ENCODE results near the gene P2RX7. TPM values are rescaled to one million over a fixed set of nuclear protein-coding genes. Genes with fewer than 3 reads are reported as not detected.

Gene P2RX7
- total and polyA plus RNA-seq, 5 donors from 2014 or later, result 3.4 to 23.5 (median 6.2) TPM

- Histone ChIP-seq H3K4me3 (ENCODE audit: low read depth, low read length) (no peak overlapping the region), H3K27me3 (ENCODE audit: control insufficient read depth, insufficient read depth, low read length) (no peaks in the 10 kb centered on the region), H3K9me3 (ENCODE audit: control insufficient read depth in 2 of 2, low read length in 2 of 2) (no peaks in the 10 kb centered on the region), H3K4me1 (ENCODE audit: control insufficient read depth, insufficient read depth, low read length, poor library complexity, severe bottlenecking) (no peaks in the 10 kb centered on the region), H3K27ac (ENCODE audit: insufficient read depth, low read length, poor library complexity, severe bottlenecking) (no peak overlapping the region), H3K36me3 (ENCODE audit: control insufficient read depth, insufficient read depth, low read length) (no peaks in the 10 kb centered on the region)
- no peak for ATAC-seq (ENCODE audit: low read depth in 2 of 2)
- no peak for DNase-seq
- Mint-ChIP-seq H3K27ac (no peak overlapping the region), H3K9me3 (no peaks in the 10 kb centered on the region), H3K36me3 (peaks cover 12% of the 10 kb centered on the region), H3K27me3 (no peaks in the 10 kb centered on the region), H3K4me1 (no peaks in the 10 kb centered on the region), H3K4me3 (no peak overlapping the region)
These were observed 48.5 kb downstream of the P2RX7 start for GRCh38 chr12:121181181-121181580.

GRCh38 chr12:121182222-121182893, 49.7 kb downstream of the P2RX7 start:
- H3K36me3 Mint-ChIP-seq, result peaks cover 5% of the 10 kb centered on the region
- no peaks in the 10 kb centered on the region for H3K4me1 ChIP-seq (ENCODE audit: control insufficient read depth, insufficient read depth, low read length, poor library complexity, severe bottlenecking)
- no peak overlapping the region for H3K4me3 Mint-ChIP-seq
- H3K36me3 ChIP-seq (ENCODE audit: control insufficient read depth, insufficient read depth, low read length), result no peaks in the 10 kb centered on the region
- DNase-seq (no peak), ATAC-seq (ENCODE audit: low read depth in 2 of 2) (no peak)
- no peaks in the 10 kb centered on the region for H3K4me1 Mint-ChIP-seq
- no peak overlapping the region for H3K27ac Mint-ChIP-seq
- no peak overlapping the region for H3K27ac ChIP-seq (ENCODE audit: insufficient read depth, low read length, poor library complexity, severe bottlenecking)
- no peaks in the 10 kb centered on the region for H3K27me3 ChIP-seq (ENCODE audit: control insufficient read depth, insufficient read depth, low read length)
- no peaks in the 10 kb centered on the region for H3K27me3 Mint-ChIP-seq
- no peak overlapping the region for H3K4me3 ChIP-seq (ENCODE audit: low read depth, low read length)
- H3K9me3 Mint-ChIP-seq, result no peaks in the 10 kb centered on the region
- no peaks in the 10 kb centered on the region for H3K9me3 ChIP-seq (ENCODE audit: control insufficient read depth in 2 of 2, low read length in 2 of 2)

GRCh38 chr12:121184425-121184824, 51.7 kb downstream of the P2RX7 start:
- Histone ChIP-seq H3K4me1 (ENCODE audit: control insufficient read depth, insufficient read depth, low read length, poor library complexity, severe bottlenecking) (no peaks in the 10 kb centered on the region), H3K4me3 (ENCODE audit: low read depth, low read length) (no peak overlapping the region), H3K27me3 (ENCODE audit: control insufficient read depth, insufficient read depth, low read length) (no peaks in the 10 kb centered on the region), H3K9me3 (ENCODE audit: control insufficient read depth in 2 of 2, low read length in 2 of 2) (no peaks in the 10 kb centered on the region), H3K36me3 (ENCODE audit: control insufficient read depth, insufficient read depth, low read length) (no peaks in the 10 kb centered on the region), H3K27ac (ENCODE audit: insufficient read depth, low read length, poor library complexity, severe bottlenecking) (no peak overlapping the region)
- Mint-ChIP-seq H3K27ac (peak overlapping the region in 1 of 3 donors; percentile 36), H3K4me1 (no peaks in the 10 kb centered on the region), H3K27me3 (no peaks in the 10 kb centered on the region), H3K4me3 (no peak overlapping the region), H3K9me3 (no peaks in the 10 kb centered on the region), H3K36me3 (peaks cover 8% of the 10 kb centered on the region)
- ATAC-seq (ENCODE audit: low read depth in 2 of 2) (no peak), DNase-seq (no peak)

- no peak for DNase-seq
- H3K9me3 Mint-ChIP-seq, result no peaks in the 10 kb centered on the region
- H3K27me3 Mint-ChIP-seq, result no peaks in the 10 kb centered on the region
- no peaks in the 10 kb centered on the region for H3K4me1 ChIP-seq (ENCODE audit: control insufficient read depth, insufficient read depth, low read length, poor library complexity, severe bottlenecking)
- H3K4me3 ChIP-seq (ENCODE audit: low read depth, low read length), result no peak overlapping the region
- no peaks in the 10 kb centered on the region for H3K36me3 ChIP-seq (ENCODE audit: control insufficient read depth, insufficient read depth, low read length)
- H3K4me3 Mint-ChIP-seq, result no peak overlapping the region
- no peaks in the 10 kb centered on the region for H3K9me3 ChIP-seq (ENCODE audit: control insufficient read depth in 2 of 2, low read length in 2 of 2)
- peaks cover 8% of the 10 kb centered on the region for H3K36me3 Mint-ChIP-seq
- H3K27me3 ChIP-seq (ENCODE audit: control insufficient read depth, insufficient read depth, low read length), result no peaks in the 10 kb centered on the region
- H3K4me1 Mint-ChIP-seq, result no peaks in the 10 kb centered on the region
- H3K27ac Mint-ChIP-seq, result no peak overlapping the region
- no peak for ATAC-seq (ENCODE audit: low read depth in 2 of 2)
- no peak overlapping the region for H3K27ac ChIP-seq (ENCODE audit: insufficient read depth, low read length, poor library complexity, severe bottlenecking)
These were observed 52.6 kb downstream of the P2RX7 start for GRCh38 chr12:121184984-121185889.

GRCh38 chr12:121186826-121187225, 54.1 kb downstream of the P2RX7 start:
- H3K27ac ChIP-seq (ENCODE audit: insufficient read depth, low read length, poor library complexity, severe bottlenecking), result no peak overlapping the region
- no peaks in the 10 kb centered on the region for H3K9me3 Mint-ChIP-seq
- H3K4me1 ChIP-seq (ENCODE audit: control insufficient read depth, insufficient read depth, low read length, poor library complexity, severe bottlenecking), result no peaks in the 10 kb centered on the region
- no peak overlapping the region for H3K4me3 ChIP-seq (ENCODE audit: low read depth, low read length)
- H3K4me1 Mint-ChIP-seq, result peaks cover 0 to 4% (median 0%) of the 10 kb centered on the region in 4 donors
- no peaks in the 10 kb centered on the region for H3K36me3 ChIP-seq (ENCODE audit: control insufficient read depth, insufficient read depth, low read length)
- H3K27me3 Mint-ChIP-seq, result no peaks in the 10 kb centered on the region
- no peak overlapping the region for H3K27ac Mint-ChIP-seq
- DNase-seq (no peak), ATAC-seq (ENCODE audit: low read depth in 2 of 2) (no peak)
- no peaks in the 10 kb centered on the region for H3K27me3 ChIP-seq (ENCODE audit: control insufficient read depth, insufficient read depth, low read length)
- H3K36me3 Mint-ChIP-seq, result peaks cover 8% of the 10 kb centered on the region
- H3K4me3 Mint-ChIP-seq, result no peak overlapping the region
- no peaks in the 10 kb centered on the region for H3K9me3 ChIP-seq (ENCODE audit: control insufficient read depth in 2 of 2, low read length in 2 of 2)

- Histone ChIP-seq H3K36me3 (ENCODE audit: control insufficient read depth, insufficient read depth, low read length) (no peaks in the 10 kb centered on the region), H3K4me1 (ENCODE audit: control insufficient read depth, insufficient read depth, low read length, poor library complexity, severe bottlenecking) (no peaks in the 10 kb centered on the region), H3K27me3 (ENCODE audit: control insufficient read depth, insufficient read depth, low read length) (no peaks in the 10 kb centered on the region), H3K4me3 (ENCODE audit: low read depth, low read length) (no peak overlapping the region), H3K9me3 (ENCODE audit: control insufficient read depth in 2 of 2, low read length in 2 of 2) (no peaks in the 10 kb centered on the region), H3K27ac (ENCODE audit: insufficient read depth, low read length, poor library complexity, severe bottlenecking) (no peak overlapping the region)
- Mint-ChIP-seq H3K4me1 (peaks cover 0 to 4% (median 0%) of the 10 kb centered on the region in 4 donors), H3K36me3 (peaks cover 3% of the 10 kb centered on the region), H3K27me3 (no peaks in the 10 kb centered on the region), H3K27ac (no peak overlapping the region), H3K9me3 (no peaks in the 10 kb centered on the region), H3K4me3 (no peak overlapping the region)
- no peak for DNase-seq
- no peak for ATAC-seq (ENCODE audit: low read depth in 2 of 2)
These were observed 54.8 kb downstream of the P2RX7 start for GRCh38 chr12:121187501-121187900.

GRCh38 chr12:121188227-121188626, 55.6 kb downstream of the P2RX7 start:
- Histone ChIP-seq H3K27ac (ENCODE audit: insufficient read depth, low read length, poor library complexity, severe bottlenecking) (no peak overlapping the region), H3K4me1 (ENCODE audit: control insufficient read depth, insufficient read depth, low read length, poor library complexity, severe bottlenecking) (no peaks in the 10 kb centered on the region), H3K36me3 (ENCODE audit: control insufficient read depth, insufficient read depth, low read length) (no peaks in the 10 kb centered on the region), H3K9me3 (ENCODE audit: control insufficient read depth in 2 of 2, low read length in 2 of 2) (no peaks in the 10 kb centered on the region), H3K4me3 (ENCODE audit: low read depth, low read length) (no peak overlapping the region), H3K27me3 (ENCODE audit: control insufficient read depth, insufficient read depth, low read length) (no peaks in the 10 kb centered on the region)
- Mint-ChIP-seq H3K4me1 (peaks cover 0 to 4% (median 0%) of the 10 kb centered on the region in 4 donors), H3K4me3 (no peak overlapping the region), H3K27me3 (no peaks in the 10 kb centered on the region), H3K9me3 (no peaks in the 10 kb centered on the region), H3K27ac (no peak overlapping the region), H3K36me3 (peaks cover 3% of the 10 kb centered on the region)
- ATAC-seq (ENCODE audit: low read depth in 2 of 2), result no peak
- no peak for DNase-seq
